T1000 (cell line): ENCODE results near the gene BTK.

Experiments
- DNase-seq: peaks from one replicate; lab custom pipeline; 2025; ENCODE audit warnings: mixed read lengths; lab: John Stamatoyannopoulos, UW

The BTK gene

DNA sequence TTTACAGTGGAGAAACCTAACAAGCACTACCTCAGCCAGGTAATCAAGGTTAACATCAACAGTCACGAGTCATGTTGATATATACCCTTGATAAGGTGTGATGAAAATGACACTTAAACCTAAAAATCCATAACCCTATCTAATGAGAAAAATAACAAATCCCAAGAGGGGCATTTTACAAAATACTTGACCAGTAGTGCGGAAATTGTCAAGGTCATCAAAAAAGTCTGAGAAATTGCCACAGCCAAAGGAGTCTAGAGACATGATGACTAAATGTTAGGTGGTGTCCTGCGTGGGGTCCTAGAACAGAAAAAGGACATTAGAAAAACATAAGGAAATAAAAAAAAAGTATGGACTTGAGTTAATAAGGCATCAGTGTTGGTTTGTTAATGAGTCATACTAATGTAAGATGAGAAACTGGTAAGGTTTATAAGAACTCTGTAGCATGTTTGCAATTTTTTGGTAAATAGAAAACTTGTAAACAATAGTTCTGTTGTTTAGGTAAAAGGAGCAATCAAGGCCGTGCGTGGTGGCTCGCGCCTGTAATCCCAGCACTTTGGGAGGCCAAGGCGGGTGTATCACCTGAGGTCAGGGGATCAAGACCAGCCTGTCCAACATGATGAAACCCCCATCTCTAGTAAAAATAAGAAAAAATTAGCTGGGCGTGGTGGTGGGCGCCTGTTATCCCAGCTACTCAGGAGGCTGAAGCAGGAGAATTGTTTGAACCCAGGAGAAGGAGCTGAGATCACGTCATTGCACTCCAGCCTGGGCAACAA lies 7.7 kb upstream of the BTK start:
- no peak for DNase-seq

DNA sequence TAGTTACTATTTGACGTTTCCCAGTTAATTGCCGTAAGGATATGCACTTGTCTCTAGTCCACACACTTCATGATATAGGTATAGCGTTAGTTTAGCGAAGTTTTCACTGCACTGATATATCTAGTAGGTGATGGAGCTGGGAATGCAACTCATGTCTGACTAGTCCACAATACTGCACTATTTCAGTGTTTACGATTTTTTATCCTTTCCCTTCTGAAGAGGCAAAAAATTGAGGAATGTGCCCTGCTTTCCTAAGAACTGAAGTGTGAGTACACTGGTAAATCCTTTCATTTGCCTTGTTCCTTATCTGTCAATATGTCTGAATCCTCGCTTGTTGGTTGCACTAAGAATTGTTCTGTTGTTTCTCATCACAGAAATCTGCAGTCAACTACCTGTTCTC lies 5.8 kb upstream of the BTK start:
- no peak for DNase-seq

- DNase-seq, result peak; percentile 61
Observed at GRCh38 chrX:101390664-101391525, 4.9 kb upstream of the BTK start, which contains the start of gene RPL36A. Gene RPL36A, plus strand, starts transcription at chrX:101391011. Its CDS starts 33 bp downstream, at chrX:101391044.

GRCh38 chrX:101388604-101389003 lies 2.6 kb upstream of the BTK start:
- no peak for DNase-seq

- no peak for DNase-seq
Observed at GRCh38 chrX:101386542-101386885, 523 bp upstream of the BTK start.

DNA sequence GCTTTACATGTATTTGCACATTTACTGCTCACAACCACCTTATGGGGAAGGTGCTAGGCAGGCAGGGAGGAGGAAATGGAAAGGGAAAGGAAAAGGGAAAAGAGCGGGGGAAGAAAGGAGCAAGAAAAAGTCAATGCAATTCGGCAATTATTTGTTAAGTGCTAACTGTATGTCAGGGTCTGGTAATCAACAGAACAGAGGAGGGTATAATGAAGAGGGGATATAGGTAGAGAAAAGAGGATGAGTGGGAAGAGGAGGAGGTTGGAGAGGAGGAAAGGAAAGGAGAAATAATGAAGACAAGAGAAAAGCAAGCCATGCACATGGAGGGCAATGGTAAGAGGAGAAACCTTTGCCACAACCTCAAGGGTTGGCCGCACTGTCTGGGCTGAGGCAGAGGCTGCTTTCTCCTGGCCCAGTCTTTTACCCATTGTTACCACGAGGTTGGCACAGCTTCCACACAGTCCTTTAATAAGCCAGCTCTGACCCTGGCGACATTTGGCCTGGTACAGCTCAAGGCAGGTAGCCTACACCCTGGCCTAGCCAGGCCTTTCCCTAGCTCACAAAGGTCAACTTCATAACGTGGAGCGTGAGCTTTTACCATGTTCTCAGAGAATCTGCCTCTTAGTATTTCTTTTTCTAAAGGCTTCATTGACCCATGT lies 836 bp downstream of the BTK start:
- DNase-seq, result no peak

DNA sequence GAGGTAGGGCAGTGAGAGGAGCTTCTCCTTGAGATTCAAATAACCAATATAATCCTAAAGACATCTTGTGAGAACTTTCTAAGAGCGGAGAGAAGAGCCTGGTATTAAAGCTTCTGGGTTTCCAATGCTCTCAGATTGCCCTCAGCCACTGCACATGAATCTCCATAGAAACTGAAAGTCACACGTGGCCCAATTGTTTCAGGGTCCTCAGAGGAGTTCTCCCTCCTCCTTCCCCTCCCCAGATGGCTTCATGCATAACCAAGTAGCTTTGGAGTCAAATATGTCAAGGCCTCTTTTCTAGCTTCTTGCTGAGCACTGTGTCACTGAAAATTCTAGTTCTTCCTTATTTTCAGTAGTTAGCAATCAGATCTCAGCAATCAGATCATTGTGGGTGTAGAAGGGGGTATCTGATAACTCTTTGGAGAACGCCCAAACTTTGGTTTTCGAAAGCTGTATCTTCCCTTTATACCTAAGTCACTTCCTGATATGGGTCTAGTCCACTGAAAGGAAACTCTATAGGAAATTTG lies 2.2 kb downstream of the BTK start:
- DNase-seq, result no peak

DNA sequence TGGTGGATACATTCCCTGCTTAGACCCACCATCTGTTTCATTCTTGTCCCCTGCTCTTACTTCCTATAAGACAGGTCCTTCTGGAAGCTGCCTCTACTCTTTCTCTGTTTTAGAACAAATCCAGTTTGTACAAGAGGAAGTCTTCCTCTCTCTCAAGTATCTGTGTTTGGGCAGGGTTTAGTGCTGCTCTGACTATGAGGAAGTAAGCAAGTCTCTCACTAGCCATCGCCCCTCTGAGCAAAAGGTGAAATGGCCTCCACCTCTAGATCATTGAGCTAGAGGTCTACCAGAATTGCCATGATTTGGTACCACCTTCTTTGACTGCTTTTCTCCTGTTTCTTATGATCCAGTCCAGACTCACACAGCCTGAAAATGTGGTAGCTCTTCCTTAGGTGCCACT lies 8.4 kb downstream of the BTK start:
- no peak for DNase-seq

DNA sequence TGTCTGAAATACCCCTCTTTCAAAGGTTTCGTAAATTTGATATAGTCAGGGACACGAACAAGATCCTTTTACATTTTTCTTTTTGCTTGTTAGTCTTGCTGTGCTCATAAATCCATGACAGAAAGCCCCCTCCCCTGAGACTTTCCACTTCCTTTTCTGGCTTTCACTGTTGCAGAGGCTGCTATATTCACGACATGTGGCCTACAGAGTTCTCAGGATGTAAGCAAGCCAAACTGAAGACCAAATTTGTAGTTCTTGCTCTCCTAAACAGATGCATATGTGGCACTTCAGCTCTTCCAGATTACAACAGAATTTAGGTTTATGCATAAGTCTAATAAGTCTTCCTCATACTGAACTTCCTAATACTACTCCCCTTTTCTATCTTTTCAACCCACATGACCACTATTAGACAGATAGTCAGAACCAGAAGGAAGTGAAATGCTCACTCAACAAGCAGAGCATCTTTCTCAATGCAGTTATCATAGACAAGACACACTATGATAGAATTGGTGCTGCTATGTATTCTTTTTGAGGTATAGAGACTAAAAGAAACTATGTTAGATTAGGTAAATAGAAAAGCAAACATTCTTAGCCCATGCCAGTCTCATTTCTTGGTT lies 15.0 kb downstream of the BTK start:
- no peak for DNase-seq

- DNase-seq, result no peak
Observed at GRCh38 chrX:101369687-101370086, 16.3 kb downstream of the BTK start.

- DNase-seq, result no peak
Observed at GRCh38 chrX:101368800-101369199, 17.2 kb downstream of the BTK start.

GRCh38 chrX:101365301-101365795 lies 20.6 kb downstream of the BTK start:
- DNase-seq, result no peak

GRCh38 chrX:101362757-101363156 lies 23.2 kb downstream of the BTK start:
- DNase-seq, result no peak

- no peak for DNase-seq
Observed at GRCh38 chrX:101362116-101362515, 23.9 kb downstream of the BTK start.

DNA sequence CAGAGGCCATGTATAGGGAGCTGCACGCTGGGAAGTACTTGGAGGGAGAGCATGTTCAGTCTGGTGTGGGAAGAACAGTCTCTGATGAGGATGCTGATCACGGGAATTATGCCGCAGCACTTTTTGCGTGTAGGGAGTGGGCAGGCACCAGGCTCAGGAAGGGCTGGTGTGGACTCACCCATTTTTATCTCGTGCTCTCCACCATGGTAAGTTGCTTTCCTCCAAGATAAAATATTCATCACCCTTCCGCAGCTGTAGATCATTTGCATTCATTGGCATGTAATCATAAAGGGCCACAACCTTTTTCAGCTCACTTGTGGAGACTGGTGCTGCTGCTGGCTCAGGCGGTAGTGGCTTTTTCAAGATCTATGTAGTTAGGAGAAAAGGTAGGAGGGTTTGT lies 25.6 kb downstream of the BTK start:
- DNase-seq, result no peak

- DNase-seq, result no peak
Observed at GRCh38 chrX:101359966-101360365, 26.0 kb downstream of the BTK start.

DNA sequence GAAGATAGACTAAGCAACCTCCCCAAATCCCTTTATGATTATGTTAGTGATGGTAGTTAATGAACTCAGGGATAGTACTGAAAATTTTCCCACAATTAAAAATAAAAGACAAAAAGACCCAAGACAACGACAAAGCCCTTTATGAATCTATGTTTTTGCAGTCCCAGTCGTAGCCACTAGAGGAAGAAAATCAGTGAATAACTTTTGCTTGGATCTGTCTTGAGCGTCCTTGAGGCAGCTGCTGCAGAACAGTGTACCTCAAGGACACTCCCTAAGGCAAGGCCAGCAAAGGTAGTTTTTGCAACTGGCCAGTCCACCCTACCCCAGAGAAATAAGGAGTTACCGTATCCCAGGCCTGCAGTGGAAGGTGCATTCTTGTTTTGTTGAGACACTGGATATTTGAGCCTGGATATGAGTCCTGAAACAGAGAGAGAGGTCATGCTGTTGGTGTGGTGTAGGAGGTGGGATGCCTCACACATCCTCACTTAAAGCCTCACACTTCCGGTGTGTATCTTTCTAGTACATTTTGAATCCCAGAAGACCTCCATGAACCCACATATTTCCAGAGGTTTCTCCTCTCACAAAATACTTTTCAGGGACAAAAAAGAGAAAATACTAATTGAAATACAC lies 28.7 kb downstream of the BTK start:
- DNase-seq, result no peak

DNA sequence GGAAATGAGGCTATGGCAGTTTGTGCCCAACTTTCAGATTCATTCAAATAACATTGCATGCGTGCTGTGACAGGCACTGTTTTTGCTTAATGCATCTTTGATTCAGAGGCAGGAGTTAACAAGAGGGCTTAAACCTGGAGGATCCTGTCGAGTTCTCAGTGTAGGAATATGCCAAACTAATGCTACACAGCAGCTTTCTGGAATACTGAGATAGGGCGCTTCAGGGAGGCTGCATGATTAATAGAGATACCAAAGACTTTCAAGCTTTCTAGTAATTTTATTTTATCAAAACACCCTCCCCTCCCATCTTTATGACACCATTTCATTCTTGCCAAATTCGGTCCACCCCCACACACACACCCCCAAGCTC lies 36.8 kb downstream of the BTK start:
- DNase-seq, result no peak

- peak; percentile 28 for DNase-seq
Observed at GRCh38 chrX:101348452-101349192, 37.4 kb downstream of the BTK start, which contains the start of gene TIMM8A. Gene TIMM8A, minus strand, starts transcription at chrX:101348742. Its CDS starts 78 bp downstream, at chrX:101348664.

DNA sequence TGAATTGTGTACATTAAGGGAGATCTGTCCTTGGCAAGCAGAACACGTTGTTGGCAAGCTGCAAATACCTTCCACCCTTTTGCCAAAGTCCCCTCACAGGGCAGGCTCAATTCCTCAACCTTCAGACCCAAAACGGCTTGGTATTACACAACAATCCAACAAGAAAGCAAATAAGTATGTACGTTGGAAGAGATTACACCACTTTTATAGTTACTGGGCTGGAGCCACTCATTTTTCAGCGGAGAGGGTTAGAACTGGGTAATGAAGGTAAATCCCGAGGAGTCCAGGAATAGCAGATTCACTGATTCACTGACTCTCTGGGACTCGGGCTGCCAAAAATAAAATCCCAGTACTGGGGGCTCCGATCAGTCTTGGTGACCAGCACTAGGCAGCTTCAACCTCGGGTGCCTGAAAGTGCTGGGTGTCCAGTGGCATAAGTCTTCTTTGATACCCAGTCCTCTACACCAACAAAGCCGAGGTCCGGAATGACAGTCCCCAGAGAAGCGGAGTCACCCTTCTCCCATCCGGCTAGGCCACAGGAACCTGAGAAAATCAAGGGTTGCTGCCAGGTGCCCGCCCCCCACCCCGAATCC lies 38.0 kb downstream of the BTK start:
- no peak for DNase-seq
